Measurements from ENCODE around the gene TTC24.

Gene TTC24

GRCh38 chr1:156593661-156593989, 14.1 kb downstream of the TTC24 start:
- H3K27ac ChIP-seq = peak overlapping the region; percentile 89
- TF ChIP-seq ZFX (IDR thresholded peaks at IDR 0.05; ENCODE audit: borderline replicate concordance) (no peak), CTCF (IDR thresholded peaks at IDR 0.05) (no peak)

- TF ChIP-seq ZFX (IDR thresholded peaks at IDR 0.05; ENCODE audit: borderline replicate concordance) (no peak), CTCF (IDR thresholded peaks at IDR 0.05) (no peak)
- H3K27ac ChIP-seq = peak overlapping the region; percentile 89
These were observed 14.7 kb downstream of the TTC24 start for GRCh38 chr1:156594190-156594589.

GRCh38 chr1:156595016-156595415, 15.5 kb downstream of the TTC24 start:
- TF ChIP-seq ZFX (IDR thresholded peaks at IDR 0.05; ENCODE audit: borderline replicate concordance) (no peak), CTCF (IDR thresholded peaks at IDR 0.05) (no peak)
- peak overlapping the region; percentile 89 for H3K27ac ChIP-seq

GRCh38 chr1:156596426-156596825, 16.9 kb downstream of the TTC24 start:
- TF ChIP-seq CTCF (IDR thresholded peaks at IDR 0.05) (no peak), ZFX (IDR thresholded peaks at IDR 0.05; ENCODE audit: borderline replicate concordance) (no peak)
- peak overlapping the region; percentile 89 for H3K27ac ChIP-seq

GRCh38 chr1:156598125-156598524, 18.6 kb downstream of the TTC24 start:
- peak overlapping the region; percentile 14; the same call in 1 of the 2 replicates for H3K27ac ChIP-seq
- TF ChIP-seq ZFX (IDR thresholded peaks at IDR 0.05; ENCODE audit: borderline replicate concordance) (no peak), CTCF (IDR thresholded peaks at IDR 0.05) (no peak)

GRCh38 chr1:156598731-156599432, 19.4 kb downstream of the TTC24 start:
- TF ChIP-seq ZFX (IDR thresholded peaks at IDR 0.05; ENCODE audit: borderline replicate concordance) (no peak), CTCF (IDR thresholded peaks at IDR 0.05) (no peak)
- peak overlapping the region; percentile 86; the same call in 1 of the 2 replicates for H3K27ac ChIP-seq

- H3K27ac ChIP-seq = peak overlapping the region; percentile 86
- no peak for TF ChIP-seq ZFX (IDR thresholded peaks at IDR 0.05; ENCODE audit: borderline replicate concordance)
- TF ChIP-seq CTCF (IDR thresholded peaks at IDR 0.05) = peak; percentile 34; the same call in 1 of the 2 replicates
These were observed 20.3 kb downstream of the TTC24 start for GRCh38 chr1:156599811-156600210.
